B cell (primary cell): ENCODE data around the gene FSD1. TPM values are rescaled to one million over a fixed set of nuclear protein-coding genes. Genes with fewer than 3 reads are reported as not detected.

Source experiments
- ATAC-seq: fragments of 200-7000 bp; cut with Tn5 transposase; one replicate; pipeline ENCODE4 v1.10.0; 2021; ENCODE audit warnings: low read depth, mild to moderate bottlenecking, moderate number of reproducible peaks, moderate library complexity
- CTCF ChIA-PET: fragments of 350-600 bp; sonication (Branson Sonifier 250); formaldehyde crosslinking; loops from one replicate; lab custom pipeline; 2021; ENCODE audit warnings: antibody characterized with exemption, inconsistent platforms; lab: Charles Lee
- POLR2A ChIA-PET: fragments of 350-600 bp; sonication (Branson Sonifier 250); formaldehyde crosslinking; loops from one replicate; lab custom pipeline; 2021; ENCODE audit warnings: antibody characterized with exemption; lab: Charles Lee
- DNase-seq: peaks from one replicate; pipeline ENCODE4 v3.0.0; 2013
- H2AFZ ChIP-seq: 2 replicates; pipeline ENCODE4 v1.6.1; 2012; ENCODE audit warnings: mild to moderate bottlenecking, low read depth, low read length; ENCODE audit not compliant: insufficient read depth, poor library complexity, severe bottlenecking
- H3K27ac ChIP-seq, 2 donors: 1 replicate in 1 of 2; 2 replicates in 1 of 2; pipeline ENCODE4 v1.5.1; 2012 to 2013; ENCODE audit warnings: low read length in 2 of 2, mild to moderate bottlenecking in 2 of 2, moderate library complexity in 1 of 2
- H3K27me3 ChIP-seq, 4 experiments: fragments of 200-600 bp in 1 of 4; sonication (generic) in 1 of 4; replicated peaks in 1 of 4; 1 replicate in 2 of 4; 2 replicates in 2 of 4; pipeline versions ENCODE4 v1.6.1 to v1.7.0; 2013 to 2016; ENCODE audit warnings: low read length in 3 of 4, mild to moderate bottlenecking in 2 of 4, mixed read lengths in 1 of 4, moderate library complexity in 1 of 4; ENCODE audit not compliant: insufficient read depth in 4 of 4, control insufficient read depth in 3 of 4; ENCODE audit errors: control extremely low read depth in 1 of 4
- H3K36me3 ChIP-seq, 2 experiments: replicated peaks in 1 of 2; 1 replicate in 1 of 2; 2 replicates in 1 of 2; pipeline versions ENCODE4 v1.6.1 to v1.7.1; 2013; ENCODE audit warnings: low read length in 1 of 2; ENCODE audit not compliant: insufficient read depth in 2 of 2, control insufficient read depth in 1 of 2; ENCODE audit errors: control extremely low read depth in 1 of 2, extremely low read depth in 1 of 2
- H3K4me1 ChIP-seq, 2 donors: fragments of 200-600 bp in 1 of 2; sonication (generic) in 1 of 2; 1 replicate in 1 of 2; 2 replicates in 1 of 2; pipeline versions ENCODE4 v1.5.1 to v1.6.1; 2013 to 2017; ENCODE audit warnings: low read length in 2 of 2; ENCODE audit not compliant: control insufficient read depth in 2 of 2, insufficient read depth in 2 of 2
- H3K4me2 ChIP-seq: replicated peaks from 2 replicates; pipeline ENCODE3; 2012; ENCODE audit warnings: mild to moderate bottlenecking, low read depth, low read length; ENCODE audit not compliant: poor library complexity, severe bottlenecking
- H3K4me3 ChIP-seq, 5 experiments: fragments of 200-600 bp in 1 of 5; sonication (generic) in 1 of 5; 1 replicate in 3 of 5; 2 replicates in 2 of 5; pipeline versions ENCODE4 v1.5.1 to v1.7.0; 2011 to 2016; ENCODE audit warnings: low read length in 4 of 5, mild to moderate bottlenecking in 4 of 5, low read depth in 2 of 5, control low read depth in 1 of 5, moderate library complexity in 1 of 5; ENCODE audit not compliant: insufficient read depth in 1 of 5; ENCODE audit errors: control extremely low read depth in 1 of 5, extremely low read depth in 1 of 5
- H3K79me2 ChIP-seq: fragments of 200-600 bp; sonication (generic); one replicate; pipeline ENCODE4 v1.6.0; 2016; ENCODE audit warnings: low read length; ENCODE audit not compliant: control insufficient read depth, insufficient read depth
- H3K9ac ChIP-seq: fragments of 200-600 bp; sonication (generic); 2 replicates; pipeline ENCODE4 v1.6.1; 2017; ENCODE audit warnings: mild to moderate bottlenecking, low read length, moderate library complexity
- H3K9me3 ChIP-seq, 3 donors: one replicate each; pipeline versions ENCODE4 v1.6.1 to v1.7.1; 2013; ENCODE audit warnings: low read length in 2 of 3; ENCODE audit not compliant: control insufficient read depth in 2 of 3, insufficient read depth in 1 of 3; ENCODE audit errors: control extremely low read depth in 1 of 3
- H4K20me1 ChIP-seq: 2 replicates; pipeline ENCODE4 v1.6.0; 2012; ENCODE audit warnings: mild to moderate bottlenecking, low read length; ENCODE audit not compliant: insufficient read depth, control insufficient read depth, poor library complexity, severe bottlenecking
- H3K27ac Mint-ChIP-seq: one replicate; pipeline ENCODE4 v1.8.0; 2021; ENCODE audit warnings: mixed read lengths
- H3K27me3 Mint-ChIP-seq: one replicate; pipeline ENCODE4 v1.8.0; 2021; ENCODE audit warnings: mixed read lengths
- H3K4me1 Mint-ChIP-seq: one replicate; pipeline ENCODE4 v1.8.0; 2021; ENCODE audit warnings: mixed read lengths
- H3K4me3 Mint-ChIP-seq: one replicate; pipeline ENCODE4 v1.8.0; 2021; ENCODE audit warnings: mixed read lengths
- H3K9me3 Mint-ChIP-seq: one replicate; pipeline ENCODE4 v1.8.0; 2022; ENCODE audit warnings: mixed read lengths; ENCODE audit not compliant: insufficient read depth
- CTCF ChIP-seq: fragments of 200-600 bp; IDR thresholded peaks from one replicate; pipeline ENCODE4 v1.8.0; 2022; ENCODE audit warnings: antibody characterized with exemption, mild to moderate bottlenecking
- EZH2 ChIP-seq: IDR thresholded peaks from 2 replicates; pipeline ENCODE4 v1.6.1; 2012; ENCODE audit warnings: borderline replicate concordance, low read depth, mild to moderate bottlenecking, moderate library complexity, low read length; ENCODE audit not compliant: insufficient read depth, poor library complexity, severe bottlenecking
- WGBS: methylation state at CpG from one replicate; pipeline ENCODE4 v1.1.5; 2013; ENCODE audit warnings: missing lambda C conversion rate; ENCODE audit not compliant: insufficient coverage; 5-methylcytosine and 5-hydroxymethylcytosine counted together
- intact Hi-C: fragments of 100-400 bp; cut with micrococcal nuclease; formaldehyde crosslinking; loops from one replicate; pipeline ENCODE4 v1.10.0; 2022
- polyA plus RNA-seq: library from polyadenylated mRNA; depleted of rRNA; stranded (reverse); fragments of >200 nt; gene quantifications from 2 replicates; pipeline ENCODE4 v1.2.3, GENCODE V29; 2012
- total RNA-seq, 2 donors: library from RNA; stranded (reverse); fragments of 120-200 nt in 1 of 2; gene quantifications; 1 replicate in 1 of 2; 2 replicates in 1 of 2; pipeline versions ENCODE4 v1.2.3 to v1.2.4, GENCODE V29; 2013 to 2022

Gene FSD1
- total and polyA plus RNA-seq, 2 donors (not counting 1 experiment from before 2014, with no cell fraction given), result 2.7 to 2.8 TPM

- H3K4me3 Mint-ChIP-seq, result no peak overlapping the region
- ATAC-seq (no peak), DNase-seq (no peak)
- intact Hi-C loops, result no loop called here
- Histone ChIP-seq H3K9ac (no peak overlapping the region), H3K4me3 (no peak overlapping the region), H3K79me2 (no peaks in the 10 kb centered on the region), H3K4me1 (no peaks in the 10 kb centered on the region), H3K9me3 (peaks cover 0 to 13% (median 0%) of the 10 kb centered on the region in 3 donors), H2AFZ (no peak overlapping the region), H3K27ac (no peak overlapping the region), H3K27me3 (no peaks in the 10 kb centered on the region), H4K20me1 (no peaks in the 10 kb centered on the region), H3K4me2 (no peak overlapping the region), H3K36me3 (no peaks in the 10 kb centered on the region)
- H3K27me3 Mint-ChIP-seq, result no peaks in the 10 kb centered on the region
- no peaks in the 10 kb centered on the region for H3K4me1 Mint-ChIP-seq
- H3K27ac Mint-ChIP-seq, result no peak overlapping the region
- WGBS, result 92% methylated on average over 5 of the region's 12 CpGs
- POLR2A ChIA-PET, result interaction anchor here (0.7 kb wide), 1 partner anchor 39 kb away, joined by 6 read pairs; no protein-coding TSS in a partner anchor
- CTCF ChIA-PET, result no interaction called here
- TF ChIP-seq EZH2, result no peak
- H3K9me3 Mint-ChIP-seq, result no peaks in the 10 kb centered on the region
Observed at GRCh38 chr19:4313847-4314490, 9.6 kb downstream of the FSD1 start.

DNA sequence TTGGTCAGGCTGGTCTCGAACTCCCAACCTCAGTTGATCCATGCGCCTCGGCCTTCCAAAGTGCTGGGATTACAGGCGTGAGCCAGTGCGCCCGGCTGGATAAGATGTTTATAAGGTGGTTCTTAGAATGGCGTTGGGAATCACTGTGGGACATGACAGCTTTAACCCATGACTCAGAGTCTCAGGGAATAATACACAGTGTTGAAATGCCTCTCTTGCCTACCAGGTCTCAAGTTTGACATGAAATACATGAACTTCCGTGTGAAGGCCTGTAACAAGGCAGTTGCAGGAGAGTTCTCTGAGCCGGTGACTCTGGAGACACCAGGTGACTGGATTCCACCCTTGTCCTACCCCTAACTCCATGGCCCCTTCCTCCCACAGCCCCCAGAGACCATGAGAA, 12.6 kb downstream of the FSD1 start:
- Histone ChIP-seq H3K36me3 (no peaks in the 10 kb centered on the region), H3K27ac (no peak overlapping the region), H3K4me1 (no peaks in the 10 kb centered on the region), H3K79me2 (no peaks in the 10 kb centered on the region), H3K9me3 (peaks cover 0 to 24% (median 1%) of the 10 kb centered on the region in 3 donors), H3K9ac (no peak overlapping the region), H3K27me3 (no peaks in the 10 kb centered on the region), H2AFZ (no peak overlapping the region), H3K4me3 (no peak overlapping the region), H4K20me1 (no peaks in the 10 kb centered on the region), H3K4me2 (no peak overlapping the region)
- TF ChIP-seq CTCF (no peak), EZH2 (no peak)
- no peaks in the 10 kb centered on the region for H3K4me1 Mint-ChIP-seq
- no peak for DNase-seq
- no peak for ATAC-seq
- no peak overlapping the region for H3K27ac Mint-ChIP-seq
- ChIA-PET CTCF (no interaction called here), POLR2A (interaction anchor here (0.6 kb wide), 1 partner anchor 105 kb away, joined by 3 read pairs; no protein-coding TSS in a partner anchor)
- H3K4me3 Mint-ChIP-seq, result no peak overlapping the region
- intact Hi-C loops, result no loop called here
- peaks cover 4% of the 10 kb centered on the region for H3K9me3 Mint-ChIP-seq
- over 99% methylated on average over 9 of the region's 9 CpGs for WGBS
- no peaks in the 10 kb centered on the region for H3K27me3 Mint-ChIP-seq
